Ovary (tissue), 3 donors: ENCODE measurements around the gene DTNBP1.

Experiments
- CTCF ChIP-seq, 3 donors: fragments of 450-650 bp in 2 of 3; fragments of 200-600 bp in 1 of 3; IDR thresholded peaks; one replicate each; pipeline versions ENCODE4 v1.5.1 to v1.8.0; 2016 to 2022; ENCODE audit warnings: antibody characterized with exemption in 3 of 3, mild to moderate bottlenecking in 1 of 3
- EP300 ChIP-seq: sonication (generic); formaldehyde crosslinking; IDR thresholded peaks from one replicate; pipeline ENCODE4 v1.6.1; 2017; ENCODE audit warnings: antibody characterized with exemption
- donor health status: DM: no; HTN: no; CAD: no.

GRCh38 chr6:15474196-15474595, 188.6 kb downstream of the DTNBP1 start:
- TF ChIP-seq CTCF (IDR thresholded peaks at IDR 0.05) = no peak
- no peak for TF ChIP-seq EP300
